A549 (cell line): Measurements from ENCODE around the gene CHEK1. TPM values are rescaled to one million over a fixed set of nuclear protein-coding genes. Genes with fewer than 3 reads are reported as not detected.

Source experiments
- BCL3 ChIP-seq: fragments of >200 bp; sonication (Bioruptor Twin); formaldehyde crosslinking; IDR thresholded peaks from 3 replicates; pipeline ENCODE4 v1.6.1; 2016
- CBX2 ChIP-seq: fragments of 200-600 bp; sonication (generic); IDR thresholded peaks from 2 replicates; pipeline ENCODE4 v1.6.1; 2016; ENCODE audit warnings: low read depth, mild to moderate bottlenecking, borderline replicate concordance
- CBX8 ChIP-seq: fragments of 200-600 bp; sonication (generic); IDR thresholded peaks from 2 replicates; pipeline ENCODE4 v1.6.1; 2016
- CEBPB ChIP-seq, 2 experiments: fragments of >200 bp in 1 of 2; sonication (Bioruptor Twin) in 1 of 2; formaldehyde crosslinking in 1 of 2; IDR thresholded peaks; 2 replicates each; pipeline ENCODE4 v1.6.1; 2012 to 2016
- CHD2 ChIP-seq: fragments of 150-350 bp; IDR thresholded peaks from 2 replicates; pipeline ENCODE4 v1.6.1; 2014; ENCODE audit warnings: low read length; ENCODE audit not compliant: partially characterized antibody
- CTCF ChIP-seq: fragments of >200 bp; sonication (Bioruptor Twin); formaldehyde crosslinking; IDR thresholded peaks from 3 replicates; pipeline ENCODE4 v1.5.1; 2016
- E2F6 ChIP-seq: IDR thresholded peaks from 2 replicates; pipeline ENCODE4 v1.6.1; 2012; ENCODE audit warnings: low read depth, borderline replicate concordance
- EHF ChIP-seq: fragments of 250-450 bp; sonication (Bioruptor Pico); IDR thresholded peaks from 2 replicates; pipeline ENCODE4 v1.5.0; 2020; ENCODE audit warnings: mild to moderate bottlenecking
- FOSB ChIP-seq: fragments of 250-450 bp; sonication (Bioruptor Pico); IDR thresholded peaks from 2 replicates; pipeline ENCODE4 v1.5.0; 2020; ENCODE audit warnings: mild to moderate bottlenecking, moderate library complexity
- HES2 ChIP-seq: fragments of >200 bp; sonication (Bioruptor Twin); formaldehyde crosslinking; IDR thresholded peaks from 2 replicates; pipeline ENCODE4 v1.6.1; 2016
- HEYL ChIP-seq: fragments of 250-450 bp; sonication (Bioruptor Pico); IDR thresholded peaks from 2 replicates; pipeline ENCODE4 v1.8.0; 2021; ENCODE audit warnings: mild to moderate bottlenecking, moderate library complexity
- KDM5A ChIP-seq: fragments of 200-600 bp; sonication (generic); IDR thresholded peaks from 2 replicates; pipeline ENCODE4 v1.6.1; 2016; ENCODE audit warnings: antibody characterized with exemption, mild to moderate bottlenecking
- MAZ ChIP-seq: fragments of 150-350 bp; IDR thresholded peaks from 2 replicates; pipeline ENCODE4 v1.6.1; 2014; ENCODE audit warnings: antibody characterized with exemption, low read depth, low read length, borderline replicate concordance
- MYC ChIP-seq: IDR thresholded peaks from 2 replicates; pipeline ENCODE4 v1.6.1; 2012; ENCODE audit warnings: mild to moderate bottlenecking, inconsistent platforms, low read length, improper control_type of control experiment, borderline replicate concordance
- POLR2A ChIP-seq: IDR thresholded peaks from 2 replicates; pipeline ENCODE4 v1.6.1; 2012; ENCODE audit warnings: mild to moderate bottlenecking, low read length
- RAD21 ChIP-seq, 2 experiments: fragments of >200 bp in 1 of 2; sonication (Bioruptor Twin) in 1 of 2; formaldehyde crosslinking in 1 of 2; IDR thresholded peaks in 1 of 2; conservative IDR thresholded peaks in 1 of 2; 2 replicates in 1 of 2; 3 replicates in 1 of 2; pipeline ENCODE4 v1.6.1; 2012 to 2018; ENCODE audit warnings: inconsistent platforms in 1 of 2
- REST ChIP-seq: fragments of 200-600 bp; sonication (generic); IDR thresholded peaks from 2 replicates; pipeline ENCODE4 v1.6.1; 2016; ENCODE audit warnings: antibody characterized with exemption, mild to moderate bottlenecking, moderate library complexity
- RNF2 ChIP-seq: fragments of 200-600 bp; sonication (generic); IDR thresholded peaks from 2 replicates; pipeline ENCODE4 v1.6.1; 2016; ENCODE audit warnings: low read depth, mild to moderate bottlenecking, antibody characterized with exemption, moderate library complexity, borderline replicate concordance
- SREBF2 ChIP-seq: fragments of 450-650 bp; IDR thresholded peaks from 2 replicates; pipeline ENCODE4 v1.6.1; 2014; ENCODE audit warnings: mild to moderate bottlenecking, moderate library complexity
- USF2 ChIP-seq: fragments of 450-650 bp; IDR thresholded peaks from 2 replicates; pipeline ENCODE4 v1.6.1; 2014; ENCODE audit warnings: antibody characterized with exemption
- ZNF302 ChIP-seq: fragments of 250-450 bp; sonication (Bioruptor Pico); IDR thresholded peaks from 2 replicates; pipeline ENCODE4 v1.9.0; 2021; ENCODE audit warnings: inconsistent platforms, mild to moderate bottlenecking, moderate library complexity
- polyA plus RNA-seq, 4 experiments: library from polyadenylated mRNA; depleted of rRNA in 3 of 4; stranded (reverse); fragments of >200 nt; fragmentation: RNase III in 1 of 4; extraction: RNeasy Plus Mini Kit Qiagen cat#74134 plus additional on column Dnase treatment in 1 of 4; gene quantifications; 2 replicates in 3 of 4; 3 replicates in 1 of 4; pipeline ENCODE4 v1.2.3, GENCODE V29; 2011 to 2017
- TF ChIP-seq, protein P1 (sequence below): IDR thresholded peaks from 2 replicates; pipeline ENCODE4 v1.6.1; 2012

CHEK1 gene
- polyA plus RNA-seq, 2 of the 4 experiments (the other 2 are of a cell fraction) = 35.2 to 64.5 TPM

DNA sequence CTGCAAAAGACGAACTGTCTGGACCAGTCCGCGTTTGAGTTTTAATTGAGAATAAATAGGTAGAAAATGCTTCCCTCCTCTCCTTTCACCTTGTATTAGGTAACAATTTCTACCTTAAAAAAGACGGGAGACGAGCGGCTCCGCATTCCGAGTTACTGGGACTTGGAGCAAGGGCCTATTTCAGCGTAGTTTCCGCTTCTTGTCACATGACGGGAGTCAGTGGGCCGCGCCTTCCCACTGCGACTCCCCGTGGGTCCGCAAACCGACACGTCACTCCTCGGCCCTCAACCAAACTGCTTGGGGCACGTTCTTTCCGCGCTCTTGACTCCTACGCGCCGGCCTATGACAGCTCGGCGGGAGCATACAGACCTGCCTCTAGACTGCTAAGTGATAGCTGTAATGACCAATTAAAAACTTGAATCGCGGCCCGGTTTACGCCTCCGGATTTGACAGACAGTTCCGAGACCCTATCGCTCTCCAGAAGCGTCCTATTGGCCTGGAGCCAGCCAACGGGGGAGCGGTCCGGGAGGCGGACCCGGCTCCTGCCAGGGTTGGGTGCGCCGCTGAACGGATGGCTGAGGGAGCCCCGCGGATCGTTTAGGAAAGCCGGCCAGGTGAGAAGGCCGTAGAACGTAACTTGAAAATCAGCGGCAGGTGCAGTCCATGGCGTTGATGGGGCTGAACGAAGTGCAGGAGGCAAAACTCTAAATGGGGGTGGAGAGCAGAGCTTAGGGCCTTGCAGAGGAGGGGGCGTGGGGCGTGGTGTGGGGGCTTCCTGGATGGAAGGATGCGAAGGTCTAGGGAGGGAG lies 32.5 kb upstream of the CHEK1 start, which contains the start of gene STT3A (continued):
- no peak for TF ChIP-seq CTCF
- no peak for TF ChIP-seq HEYL (CRISPR knock-in tag)
- TF ChIP-seq RNF2 = no peak
- no peak for TF ChIP-seq RAD21 (conservative IDR thresholded peaks at IDR 0.05 in 1 of 2, IDR thresholded peaks at IDR 0.05 in 1 of 2)
- TF ChIP-seq MAZ = no peak
- TF ChIP-seq EHF (CRISPR knock-in tag) = no peak
- TF ChIP-seq, protein P1, sequence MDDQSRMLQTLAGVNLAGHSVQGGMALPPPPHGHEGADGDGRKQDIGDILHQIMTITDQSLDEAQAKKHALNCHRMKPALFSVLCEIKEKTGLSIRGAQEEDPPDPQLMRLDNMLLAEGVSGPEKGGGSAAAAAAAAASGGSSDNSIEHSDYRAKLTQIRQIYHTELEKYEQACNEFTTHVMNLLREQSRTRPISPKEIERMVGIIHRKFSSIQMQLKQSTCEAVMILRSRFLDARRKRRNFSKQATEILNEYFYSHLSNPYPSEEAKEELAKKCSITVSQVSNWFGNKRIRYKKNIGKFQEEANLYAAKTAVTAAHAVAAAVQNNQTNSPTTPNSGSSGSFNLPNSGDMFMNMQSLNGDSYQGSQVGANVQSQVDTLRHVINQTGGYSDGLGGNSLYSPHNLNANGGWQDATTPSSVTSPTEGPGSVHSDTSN = peak; percentile 99
- TF ChIP-seq BCL3 = peak; percentile 54; the same call in 1 of the 3 replicates
- no peak for TF ChIP-seq MYC
- TF ChIP-seq SREBF2 = no peak
- TF ChIP-seq POLR2A = peak; percentile 50
- no peak for TF ChIP-seq FOSB
- no peak for TF ChIP-seq CHD2
- TF ChIP-seq KDM5A = no peak
- TF ChIP-seq CBX8 = no peak
- no peak for TF ChIP-seq CBX2
- no peak for TF ChIP-seq CEBPB (IDR thresholded peaks at IDR 0.05)
- TF ChIP-seq USF2 = peak; percentile 91
- no peak for TF ChIP-seq ZNF302 (CRISPR knock-in tag)
- TF ChIP-seq E2F6 = no peak; the same call in 1 of the 2 replicates
- TF ChIP-seq HES2 = no peak
- TF ChIP-seq REST = no peak
- TF ChIP-seq, all 56 proteins: peak for 8
